Activated CD4-positive, alpha-beta memory T cell treated with anti-CD3 and anti-CD28 coated beads, Interleukin-2, amount 10 ng/mL, durations not matched to agents 7 days and 5 days (primary cell): ENCODE data around the gene WDR33. TPM values are rescaled to one million over a fixed set of nuclear protein-coding genes. Genes with fewer than 3 reads are reported as not detected.

Experiments used
- CTCF ChIA-PET: fragments of 350-600 bp; sonication (Branson Sonifier 250); formaldehyde crosslinking; loops from one replicate; lab custom pipeline; 2021; ENCODE audit warnings: antibody characterized with exemption, inconsistent platforms; lab: Charles Lee
- POLR2A ChIA-PET: fragments of 350-600 bp; sonication (Branson Sonifier 250); formaldehyde crosslinking; loops from one replicate; lab custom pipeline; 2021; ENCODE audit warnings: antibody characterized with exemption; lab: Charles Lee
- DNase-seq: peaks from one replicate; pipeline ENCODE4 v3.0.0-alpha.2; 2020
- H3K27ac Mint-ChIP-seq: one replicate; pipeline ENCODE4 v1.8.0; 2021; ENCODE audit warnings: mild to moderate bottlenecking, mixed read lengths
- H3K27me3 Mint-ChIP-seq: one replicate; pipeline ENCODE4 v1.8.0; 2021; ENCODE audit warnings: mixed read lengths
- H3K36me3 Mint-ChIP-seq: one replicate; pipeline ENCODE4 v1.8.0; 2021; ENCODE audit warnings: low read depth, mixed read lengths
- H3K4me1 Mint-ChIP-seq: one replicate; pipeline ENCODE4 v1.8.0; 2021; ENCODE audit warnings: mixed read lengths
- H3K4me3 Mint-ChIP-seq: one replicate; pipeline ENCODE4 v1.8.0; 2021; ENCODE audit warnings: mild to moderate bottlenecking, mixed read lengths
- H3K9me3 Mint-ChIP-seq: one replicate; pipeline ENCODE4 v1.8.0; 2021; ENCODE audit warnings: mixed read lengths
- total RNA-seq, 2 experiments: library from RNA; stranded (reverse); gene quantifications; one replicate each; pipeline ENCODE4 v1.2.3, GENCODE V29; 2021

The WDR33 gene
- 10 to 100 TPM; 63.7 to 65.1 TPM for total RNA-seq

DNA sequence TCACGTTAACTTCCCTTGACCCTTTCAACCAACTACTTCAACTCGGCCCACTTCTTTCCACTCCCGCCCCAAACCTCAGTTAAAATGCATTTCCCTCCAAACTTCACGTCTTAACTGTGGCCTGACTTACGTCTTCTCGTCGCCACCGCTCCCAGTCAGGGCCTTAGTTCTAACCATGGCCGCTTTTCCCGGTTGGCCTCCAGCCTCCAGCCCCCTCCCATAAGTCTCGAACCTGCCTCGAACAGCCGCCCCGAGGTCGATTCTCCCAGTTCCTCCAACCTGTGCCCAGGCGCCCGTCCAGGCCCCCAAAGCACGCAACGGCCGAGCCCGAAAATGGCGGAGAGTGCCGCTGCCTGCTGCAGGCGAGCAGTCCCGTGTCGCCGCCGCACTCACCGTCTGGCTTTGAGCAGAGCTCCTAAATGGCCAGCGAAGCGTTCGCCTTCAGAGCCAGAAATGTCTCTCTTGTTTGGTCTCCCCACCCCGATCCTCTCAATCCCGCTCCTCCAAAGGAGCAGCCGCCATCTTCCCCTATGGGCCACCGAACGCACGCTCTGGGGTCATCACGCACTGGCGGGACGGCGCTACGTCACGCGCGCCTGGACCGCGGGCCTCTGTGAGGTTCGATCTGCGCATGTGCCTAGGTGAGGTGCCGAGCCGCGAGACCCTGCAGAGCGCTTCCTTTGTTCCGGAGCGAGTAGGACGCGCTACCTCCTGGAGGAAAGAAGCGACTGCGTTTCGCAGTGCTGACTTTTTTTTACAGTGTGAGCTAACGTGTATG is at the start of gene WDR33:
WDR33 (minus strand) TSS at position 553 of the 778 bp plus-strand sequence. CDS start 40,190 bp downstream, outside the sequence.
- POLR2A ChIA-PET, result interaction anchor here (0.9 to 3.0 kb wide), 15 partner anchors 9 to 517 kb away, joined by 3 to 22 read pairs (median 4); partner anchors contain the start of genes ERCC3, IWS1, POLR2D and SAP130
- Mint-ChIP-seq H3K27ac (peak within 1 kb of the TSS; percentile 96), H3K9me3 (no peaks in the 10 kb centered on the region), H3K4me1 (peaks cover 49% of the 10 kb centered on the region), H3K36me3 (peaks cover 26% of the 10 kb centered on the region), H3K27me3 (peaks cover 4% of the 10 kb centered on the region), H3K4me3 (peak within 1 kb of the TSS; percentile 100)
- CTCF ChIA-PET, result interaction anchor here (0.6 to 1.6 kb wide), 7 partner anchors 11 to 219 kb away, joined by 3 to 7 read pairs (median 4); no protein-coding TSS in a partner anchor
- peak; percentile 95 for DNase-seq

DNA sequence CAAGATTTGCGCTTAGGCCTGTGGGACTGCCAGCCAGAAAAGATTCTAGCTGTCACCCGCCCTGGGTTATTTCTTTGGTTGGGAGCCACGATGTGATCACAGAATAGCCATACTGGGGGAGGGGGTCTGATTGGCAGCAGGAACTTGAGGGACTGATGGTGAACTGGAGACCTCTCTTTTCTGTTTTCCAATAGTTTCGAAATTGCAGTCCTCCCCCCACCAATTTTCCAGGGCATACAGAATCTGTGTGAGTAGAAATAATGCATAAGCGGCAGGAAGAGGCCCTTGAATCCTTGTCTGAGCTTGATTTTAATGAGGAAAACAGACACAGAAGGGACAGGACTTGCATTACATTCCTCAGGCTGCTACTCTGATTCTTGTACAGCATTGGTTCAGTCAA is 49.2 kb upstream of the WDR33 start:
- no peak for DNase-seq
- Mint-ChIP-seq H3K36me3 (peaks cover 31% of the 10 kb centered on the region), H3K27me3 (no peaks in the 10 kb centered on the region), H3K4me3 (no peak overlapping the region), H3K4me1 (peaks cover 33% of the 10 kb centered on the region), H3K9me3 (no peaks in the 10 kb centered on the region), H3K27ac (no peak overlapping the region)
- POLR2A ChIA-PET, result no interaction called here
- CTCF ChIA-PET, result interaction anchor here (2.0 kb wide), 1 partner anchor 23 kb away, joined by 11 read pairs; no protein-coding TSS in a partner anchor

DNA sequence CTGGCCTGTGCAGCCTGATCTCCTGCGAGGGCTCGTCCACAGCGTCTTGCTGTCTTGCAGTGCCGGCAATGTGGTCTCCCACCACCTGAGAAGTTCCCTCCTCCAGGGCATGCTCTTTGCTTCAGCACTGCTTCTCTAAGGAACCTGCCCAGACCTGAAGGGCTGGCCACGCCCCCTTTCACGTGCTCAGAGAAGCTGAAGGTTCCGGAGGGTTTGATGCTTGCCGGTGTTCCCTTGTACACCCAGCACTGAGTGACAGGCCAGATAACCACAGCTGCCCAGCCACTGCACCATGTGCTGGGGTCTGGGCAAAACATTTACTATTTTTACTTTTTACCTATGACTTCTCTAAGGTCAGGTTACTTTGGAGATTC is 48.7 kb upstream of the WDR33 start:
- Mint-ChIP-seq H3K4me1 (peaks cover 35% of the 10 kb centered on the region), H3K36me3 (peaks cover 27% of the 10 kb centered on the region), H3K27me3 (no peaks in the 10 kb centered on the region), H3K9me3 (no peaks in the 10 kb centered on the region), H3K27ac (no peak overlapping the region), H3K4me3 (peak overlapping the region; percentile 60)
- peak; percentile 51 for DNase-seq
- ChIA-PET POLR2A (no interaction called here), CTCF (interaction anchor here (1.4 to 2.0 kb wide), 2 partner anchors 24 to 29 kb away, joined by 4 to 11 read pairs; no protein-coding TSS in a partner anchor)

DNA sequence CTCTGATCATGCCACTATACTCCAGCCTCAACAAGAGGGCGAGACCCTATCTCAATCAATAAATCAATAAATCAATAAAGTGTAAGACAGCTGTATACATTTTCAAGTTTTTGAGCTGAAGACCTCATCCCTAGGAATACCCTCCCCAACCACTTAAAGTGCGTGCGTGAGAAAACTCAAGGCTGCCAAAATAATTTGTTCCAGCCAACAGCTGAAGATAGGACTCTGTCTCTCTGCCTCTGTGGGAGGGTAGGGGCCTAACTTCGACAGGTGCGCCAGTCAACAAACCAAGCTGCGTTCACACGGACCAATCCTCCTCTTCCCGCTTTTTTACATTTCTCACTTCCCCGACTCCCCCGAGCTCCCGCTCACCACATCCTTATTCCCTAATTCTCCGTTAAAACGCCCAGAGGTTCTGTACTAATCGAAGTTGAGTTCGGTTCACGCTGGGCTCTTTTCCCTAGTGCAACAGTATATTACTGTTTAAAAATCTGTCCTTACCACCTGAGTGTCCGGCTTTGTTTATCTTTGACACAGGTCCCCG is 46.4 kb upstream of the WDR33 start:
- Mint-ChIP-seq H3K36me3 (peaks cover 25% of the 10 kb centered on the region), H3K27ac (peak overlapping the region; percentile 73), H3K4me3 (peak overlapping the region; percentile 90), H3K4me1 (peaks cover 50% of the 10 kb centered on the region), H3K27me3 (no peaks in the 10 kb centered on the region), H3K9me3 (no peaks in the 10 kb centered on the region)
- ChIA-PET POLR2A (interaction anchor here (0.6 to 2.7 kb wide), 14 partner anchors 9 to 564 kb away, joined by 3 to 22 read pairs (median 4); partner anchors contain the start of genes ERCC3, SFT2D3, UGGT1 and WDR33), CTCF (interaction anchor here (0.8 to 1.2 kb wide), 3 partner anchors 18 to 155 kb away, joined by 3 to 6 read pairs (median 4); no protein-coding TSS in a partner anchor)
- DNase-seq, result peak; percentile 24

DNA sequence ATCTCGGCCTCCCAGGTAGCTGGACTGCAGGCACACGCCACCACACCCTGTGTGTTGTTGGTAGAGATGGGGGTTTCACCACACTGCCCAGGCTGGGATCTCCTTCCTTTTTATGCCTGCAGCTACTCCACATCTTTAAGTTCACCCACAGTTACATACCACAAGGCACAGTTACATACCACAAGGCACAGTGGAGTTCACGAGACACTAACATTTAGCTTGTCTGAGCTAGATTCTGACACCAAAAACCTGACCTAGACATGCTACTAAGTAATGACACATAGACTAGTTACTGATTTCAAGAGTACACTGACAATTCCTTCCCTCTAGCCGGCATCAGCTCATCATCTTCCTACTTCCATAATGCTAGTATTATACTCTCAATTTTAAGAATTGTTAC is 42.7 kb upstream of the WDR33 start:
- Mint-ChIP-seq H3K27me3 (no peaks in the 10 kb centered on the region), H3K4me3 (no peak overlapping the region), H3K9me3 (no peaks in the 10 kb centered on the region), H3K36me3 (peaks cover 52% of the 10 kb centered on the region), H3K4me1 (peaks cover 54% of the 10 kb centered on the region), H3K27ac (peak overlapping the region; percentile 29)
- DNase-seq, result no peak
- ChIA-PET POLR2A (interaction anchor here (0.7 to 1.0 kb wide), 2 partner anchors 151 to 153 kb away, joined by 3 read pairs; partner anchors contain the start of gene SFT2D3), CTCF (no interaction called here)

DNA sequence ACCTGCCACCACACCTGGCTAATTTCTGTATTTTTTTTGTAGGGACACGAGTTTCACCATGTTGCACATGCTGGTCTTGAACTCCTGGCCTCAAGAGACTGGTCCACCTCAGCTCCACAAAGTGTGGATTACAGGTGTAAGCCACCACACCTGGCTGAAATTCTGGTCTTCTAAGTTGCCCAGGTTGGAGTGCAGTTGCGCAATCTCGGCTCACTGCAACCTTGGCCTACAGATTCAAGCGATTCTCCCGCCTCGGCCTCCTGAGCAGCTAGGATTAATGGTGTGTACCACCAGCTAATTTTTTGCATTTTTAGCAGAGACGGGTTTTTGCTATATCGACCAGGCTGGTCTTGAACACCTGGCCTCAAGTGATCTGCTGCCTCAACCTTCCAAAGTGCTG is 41.4 kb upstream of the WDR33 start:
- no peak for DNase-seq
- ChIA-PET CTCF (interaction anchor here (1.5 kb wide), 1 partner anchor 32 kb away, joined by 4 read pairs; no protein-coding TSS in a partner anchor), POLR2A (no interaction called here)
- no peaks in the 10 kb centered on the region for H3K27me3 Mint-ChIP-seq
- no peaks in the 10 kb centered on the region for H3K9me3 Mint-ChIP-seq
- no peak overlapping the region for H3K27ac Mint-ChIP-seq
- H3K36me3 Mint-ChIP-seq, result peaks cover 57% of the 10 kb centered on the region
- H3K4me1 Mint-ChIP-seq, result peaks cover 50% of the 10 kb centered on the region
- H3K4me3 Mint-ChIP-seq, result no peak overlapping the region

DNA sequence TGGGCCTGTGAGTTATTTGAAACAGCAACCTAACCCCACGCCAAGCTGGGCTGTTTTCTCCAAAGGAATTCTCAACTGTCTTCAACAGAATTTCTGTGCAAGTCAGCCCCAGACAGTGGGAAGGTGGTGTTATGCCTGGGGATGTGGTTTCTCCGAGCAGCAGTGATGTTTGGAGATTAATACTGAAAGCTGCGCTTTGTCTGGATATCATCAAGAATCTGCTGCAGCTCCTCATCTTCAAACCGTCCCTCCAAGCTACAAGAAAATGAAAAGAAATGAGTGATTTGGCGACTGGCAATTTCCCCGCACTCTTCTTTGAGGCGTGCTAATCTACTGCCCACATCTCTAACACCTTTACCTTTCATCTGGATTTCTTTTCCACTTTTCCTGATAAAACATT is 37.0 kb upstream of the WDR33 start:
- Mint-ChIP-seq H3K4me3 (no peak overlapping the region), H3K4me1 (peaks cover 18% of the 10 kb centered on the region), H3K36me3 (peaks cover 61% of the 10 kb centered on the region), H3K9me3 (no peaks in the 10 kb centered on the region), H3K27me3 (no peaks in the 10 kb centered on the region), H3K27ac (no peak overlapping the region)
- ChIA-PET CTCF (no interaction called here), POLR2A (interaction anchor here (1.6 kb wide), 1 partner anchor 9 kb away, joined by 5 read pairs; no protein-coding TSS in a partner anchor)
- DNase-seq, result no peak

DNA sequence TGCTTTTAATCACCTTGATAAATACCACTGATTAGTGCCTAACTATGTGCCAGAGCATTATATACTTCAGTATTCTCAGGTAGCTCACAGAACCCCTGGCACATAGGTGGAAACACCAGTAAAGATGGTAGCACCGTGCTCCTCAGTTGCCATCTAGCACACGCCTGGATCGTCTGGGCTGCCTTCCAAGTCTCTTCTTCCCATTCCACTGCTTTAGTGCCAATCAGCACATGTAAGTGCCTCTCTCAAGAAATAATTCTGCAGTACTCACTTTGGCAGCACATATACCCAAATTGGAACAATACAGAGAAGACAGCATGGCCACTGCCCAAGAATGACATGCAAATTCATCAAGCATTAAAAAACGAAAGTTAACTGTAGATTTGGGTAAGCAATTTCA is 34.0 kb upstream of the WDR33 start:
- CTCF ChIA-PET, result interaction anchor here (0.7 kb wide), 1 partner anchor 698 kb away, joined by 3 read pairs; no protein-coding TSS in a partner anchor
- H3K36me3 Mint-ChIP-seq, result peaks cover 40% of the 10 kb centered on the region

DNA sequence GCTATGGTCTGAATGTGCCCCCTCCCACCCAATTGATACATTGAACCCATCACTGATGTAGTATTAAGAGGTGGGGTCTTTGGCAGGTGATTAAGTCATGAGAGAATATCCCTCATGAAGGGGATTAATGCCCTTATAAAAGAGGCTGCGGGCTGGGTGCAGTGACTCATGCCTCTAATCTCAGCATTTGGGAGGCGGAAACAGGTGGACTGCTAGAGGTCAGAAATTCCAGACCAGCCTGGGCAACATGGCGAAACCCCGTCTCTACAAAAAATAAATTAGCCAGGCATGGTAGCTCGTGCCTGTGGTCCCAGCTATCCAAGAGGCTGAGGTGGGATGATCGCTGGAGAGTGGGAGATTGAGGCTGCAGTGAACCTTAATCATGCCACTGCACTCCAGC is 32.7 kb upstream of the WDR33 start:
- peaks cover 28% of the 10 kb centered on the region for H3K36me3 Mint-ChIP-seq
- peaks cover 8% of the 10 kb centered on the region for H3K4me1 Mint-ChIP-seq
- POLR2A ChIA-PET, result interaction anchor here (1.3 kb wide), 1 partner anchor 142 kb away, joined by 4 read pairs; the partner anchor contains the start of gene SFT2D3

More for the DNA sequence above, 34.0 kb upstream of the WDR33 start:
- DNase-seq, result no peak
- Mint-ChIP-seq H3K4me1 (peaks cover 18% of the 10 kb centered on the region), H3K9me3 (no peaks in the 10 kb centered on the region), H3K27ac (no peak overlapping the region), H3K4me3 (no peak overlapping the region), H3K27me3 (no peaks in the 10 kb centered on the region)
- POLR2A ChIA-PET, result interaction anchor here (0.6 to 1.3 kb wide), 3 partner anchors 10 to 294 kb away, joined by 3 to 4 read pairs (median 4); partner anchors contain the start of gene POLR2D

DNA sequence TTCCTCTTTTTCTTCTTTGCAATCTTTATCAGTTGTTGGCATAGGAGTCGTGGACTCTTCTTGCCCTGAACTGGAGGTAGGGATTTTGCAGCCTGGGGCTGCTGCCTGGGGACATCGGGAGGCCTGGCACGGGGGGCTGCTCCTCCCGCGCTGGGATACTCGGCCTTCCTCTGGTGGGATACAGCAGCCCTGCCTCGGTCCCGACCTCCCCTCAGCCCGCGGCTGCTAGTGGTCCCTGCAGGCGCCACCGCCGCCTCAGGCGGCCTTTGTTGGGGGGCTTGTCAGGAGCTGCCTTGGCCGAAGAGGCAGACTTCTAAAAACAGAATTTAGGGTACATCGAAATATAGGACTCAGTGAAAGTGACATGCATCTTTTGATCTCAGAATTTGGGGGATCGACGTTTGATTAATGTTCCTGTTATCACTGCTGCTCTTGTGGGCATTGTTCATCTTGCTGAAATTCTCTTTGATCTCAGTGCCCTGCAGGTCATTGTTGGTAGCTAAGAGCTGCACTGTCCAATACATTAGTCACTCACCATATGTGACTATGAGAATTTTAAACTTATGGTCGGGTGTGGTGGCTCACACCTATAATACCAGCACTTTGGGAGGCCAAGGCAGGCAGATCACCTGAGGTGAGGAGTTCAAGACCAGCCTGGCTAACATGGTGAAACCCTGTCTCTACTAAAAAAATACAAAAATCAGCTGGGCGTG is 30.7 kb upstream of the WDR33 start:
- H3K4me1 Mint-ChIP-seq, result peaks cover 5% of the 10 kb centered on the region
- no peaks in the 10 kb centered on the region for H3K9me3 Mint-ChIP-seq
- POLR2A ChIA-PET, result no interaction called here

More for the DNA sequence above, 32.7 kb upstream of the WDR33 start:
- CTCF ChIA-PET, result interaction anchor here (0.6 kb wide), 1 partner anchor 64 kb away, joined by 3 read pairs; no protein-coding TSS in a partner anchor
- Mint-ChIP-seq H3K27ac (no peak overlapping the region), H3K27me3 (no peaks in the 10 kb centered on the region), H3K9me3 (no peaks in the 10 kb centered on the region), H3K4me3 (no peak overlapping the region)
- no peak for DNase-seq

DNA sequence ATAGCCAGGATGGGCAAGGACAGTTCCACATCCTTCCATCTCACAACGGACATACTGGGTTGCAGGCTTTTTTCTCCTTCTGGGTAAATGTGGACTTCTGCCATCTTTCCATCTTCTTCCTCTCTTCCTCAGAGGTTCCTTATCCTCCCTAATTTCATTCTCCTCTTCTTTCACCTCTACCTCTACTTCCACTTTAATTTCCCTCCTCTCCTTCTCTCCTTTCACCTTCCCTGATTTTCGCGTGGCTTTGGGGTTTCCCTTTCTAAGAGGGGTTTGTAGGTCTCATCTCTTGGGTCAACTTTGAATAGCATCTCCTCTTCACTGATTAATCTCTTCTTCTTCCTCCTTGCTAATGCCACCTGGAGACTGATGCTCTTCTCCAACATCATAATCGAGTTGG is 29.9 kb upstream of the WDR33 start:
- Mint-ChIP-seq H3K36me3 (peaks cover 8% of the 10 kb centered on the region), H3K4me3 (no peak overlapping the region)

More for the DNA sequence above, 30.7 kb upstream of the WDR33 start:
- H3K4me3 Mint-ChIP-seq, result no peak overlapping the region
- H3K27ac Mint-ChIP-seq, result no peak overlapping the region
- no peaks in the 10 kb centered on the region for H3K27me3 Mint-ChIP-seq
- CTCF ChIA-PET, result no interaction called here
- DNase-seq, result no peak
- peaks cover 14% of the 10 kb centered on the region for H3K36me3 Mint-ChIP-seq

DNA sequence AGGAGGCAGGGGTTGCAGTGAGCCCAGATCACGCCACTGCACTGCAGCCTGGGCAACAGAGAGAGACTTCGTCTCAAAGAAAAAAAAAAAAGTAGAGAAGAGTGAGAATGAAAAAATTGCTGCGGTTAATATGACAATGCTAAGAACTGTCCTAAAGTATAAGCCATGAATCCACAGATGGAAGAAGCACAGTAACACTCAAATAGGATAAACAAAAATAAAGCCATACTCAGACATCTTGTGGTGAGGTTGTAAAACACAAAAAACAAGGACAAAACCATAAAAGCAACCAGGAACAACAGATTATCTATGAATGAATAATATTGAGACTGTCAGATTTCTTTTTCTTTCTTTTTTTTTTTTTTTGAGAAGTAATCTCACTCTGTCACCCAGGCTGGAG is 24.0 kb upstream of the WDR33 start:
- Mint-ChIP-seq H3K27me3 (no peaks in the 10 kb centered on the region), H3K9me3 (no peaks in the 10 kb centered on the region), H3K27ac (no peak overlapping the region), H3K36me3 (no peaks in the 10 kb centered on the region), H3K4me3 (no peak overlapping the region), H3K4me1 (peaks cover 12% of the 10 kb centered on the region)
- CTCF ChIA-PET, result no interaction called here
- no peak for DNase-seq
- POLR2A ChIA-PET, result interaction anchor here (0.7 kb wide), 1 partner anchor 27 kb away, joined by 3 read pairs; no protein-coding TSS in a partner anchor

More for the DNA sequence above, 29.9 kb upstream of the WDR33 start:
- POLR2A ChIA-PET, result no interaction called here
- Mint-ChIP-seq H3K27me3 (no peaks in the 10 kb centered on the region), H3K27ac (no peak overlapping the region), H3K4me1 (peaks cover 5% of the 10 kb centered on the region), H3K9me3 (no peaks in the 10 kb centered on the region)
- CTCF ChIA-PET, result no interaction called here
- DNase-seq, result no peak
